CD14-positive monocyte (primary cell): ENCODE data around the gene ETV2. TPM values are rescaled to one million over a fixed set of nuclear protein-coding genes. Genes with fewer than 3 reads are reported as not detected.

ENCODE experiments used
- DNase-seq, 3 donors: peaks; one replicate each; pipeline ENCODE4 v3.0.0-alpha.2; 2011 to 2022
- H2AFZ ChIP-seq: 2 replicates; pipeline ENCODE4 v1.6.0; 2012; ENCODE audit warnings: mild to moderate bottlenecking, low read depth, low read length, inconsistent platforms; ENCODE audit not compliant: insufficient read depth, poor library complexity, severe bottlenecking
- H3K27ac ChIP-seq, 2 donors: 1 replicate in 1 of 2; 2 replicates in 1 of 2; pipeline ENCODE4 v1.5.1; 2012 to 2013; ENCODE audit warnings: low read length in 2 of 2, control low read depth in 1 of 2, inconsistent platforms in 1 of 2, low read depth in 1 of 2, mild to moderate bottlenecking in 1 of 2
- H3K27me3 ChIP-seq, 2 donors: one replicate each; pipeline versions ENCODE4 v1.6.0 to v1.6.1; 2011 to 2013; ENCODE audit warnings: low read length in 2 of 2; ENCODE audit not compliant: control insufficient read depth in 2 of 2, insufficient read depth in 2 of 2
- H3K36me3 ChIP-seq, 2 donors: replicated peaks in 1 of 2; 1 replicate in 1 of 2; 2 replicates in 1 of 2; pipeline versions ENCODE4 v1.5.1 to v1.6.1; 2012 to 2013; ENCODE audit warnings: low read length in 2 of 2, control low read depth in 1 of 2, inconsistent platforms in 1 of 2, mild to moderate bottlenecking in 1 of 2; ENCODE audit not compliant: insufficient read depth in 2 of 2, control insufficient read depth in 1 of 2
- H3K4me1 ChIP-seq, 2 donors: 1 replicate in 1 of 2; 2 replicates in 1 of 2; pipeline versions ENCODE4 v1.5.1 to v1.6.1; 2012 to 2013; ENCODE audit warnings: low read length in 2 of 2, control low read depth in 1 of 2, inconsistent platforms in 1 of 2, mild to moderate bottlenecking in 1 of 2, moderate library complexity in 1 of 2; ENCODE audit not compliant: insufficient read depth in 2 of 2, control insufficient read depth in 1 of 2
- H3K4me2 ChIP-seq: replicated peaks from 2 replicates; pipeline ENCODE3; 2012; ENCODE audit warnings: low read length, moderate library complexity, mild to moderate bottlenecking; ENCODE audit not compliant: poor library complexity, severe bottlenecking; ENCODE audit errors: extremely low read depth
- H3K4me3 ChIP-seq, 3 experiments: fragments of 200-600 bp in 1 of 3; sonication (generic) in 1 of 3; replicated peaks in 1 of 3; 1 replicate in 2 of 3; 2 replicates in 1 of 3; pipeline ENCODE4 v1.5.1; 2011 to 2013; ENCODE audit warnings: low read length in 3 of 3, mild to moderate bottlenecking in 3 of 3, control low read depth in 2 of 3, low read depth in 2 of 3, inconsistent platforms in 1 of 3, moderate library complexity in 1 of 3
- H3K79me2 ChIP-seq: 2 replicates; pipeline ENCODE4 v1.6.0; 2012; ENCODE audit warnings: mild to moderate bottlenecking, control low read depth, inconsistent platforms, low read length, moderate library complexity; ENCODE audit not compliant: insufficient read depth
- H3K9ac ChIP-seq: 2 replicates; pipeline ENCODE4 v1.6.0; 2017; ENCODE audit warnings: low read length, mild to moderate bottlenecking; ENCODE audit not compliant: insufficient read depth, poor library complexity, severe bottlenecking
- H3K9me3 ChIP-seq, 2 donors: replicated peaks in 1 of 2; 1 replicate in 1 of 2; 2 replicates in 1 of 2; pipeline versions ENCODE4 v1.5.1 to v1.6.1; 2012 to 2013; ENCODE audit warnings: low read length in 2 of 2, control low read depth in 1 of 2; ENCODE audit not compliant: control insufficient read depth in 1 of 2, insufficient read depth in 1 of 2
- H4K20me1 ChIP-seq: 2 replicates; pipeline ENCODE4 v1.6.0; 2012; ENCODE audit warnings: mild to moderate bottlenecking, low read length, control low read depth, moderate library complexity; ENCODE audit not compliant: insufficient read depth
- H3K27ac Mint-ChIP-seq, 7 donors: one replicate each; pipeline ENCODE4 v1.8.0; 2020; ENCODE audit warnings: mild to moderate bottlenecking in 7 of 7, mixed read lengths in 7 of 7, moderate library complexity in 6 of 7, inconsistent platforms in 2 of 7
- H3K27me3 Mint-ChIP-seq, 3 donors: one replicate each; pipeline ENCODE4 v1.8.0; 2021 to 2022; ENCODE audit warnings: low read depth in 3 of 3, mild to moderate bottlenecking in 3 of 3, mixed read lengths in 3 of 3, moderate library complexity in 3 of 3, inconsistent platforms in 1 of 3
- H3K36me3 Mint-ChIP-seq, 2 donors: one replicate each; pipeline ENCODE4 v1.8.0; 2020; ENCODE audit warnings: mixed read lengths in 2 of 2, inconsistent platforms in 1 of 2, mild to moderate bottlenecking in 1 of 2
- H3K4me1 Mint-ChIP-seq: one replicate; pipeline ENCODE4 v1.8.0; 2020; ENCODE audit warnings: mild to moderate bottlenecking, mixed read lengths
- H3K4me3 Mint-ChIP-seq, 2 donors: one replicate each; pipeline ENCODE4 v1.8.0; 2020; ENCODE audit warnings: mild to moderate bottlenecking in 2 of 2, mixed read lengths in 2 of 2, moderate library complexity in 1 of 2
- H3K9me3 Mint-ChIP-seq, 7 donors: one replicate each; pipeline ENCODE4 v1.8.0; 2020 to 2022; ENCODE audit warnings: mixed read lengths in 7 of 7, mild to moderate bottlenecking in 6 of 7, moderate library complexity in 6 of 7, inconsistent platforms in 2 of 7
- WGBS: methylation state at CpG from one replicate; pipeline ENCODE4 v1.1.5; 2013; ENCODE audit warnings: missing lambda C conversion rate; ENCODE audit not compliant: insufficient coverage; 5-methylcytosine and 5-hydroxymethylcytosine counted together
- intact Hi-C, 2 donors: fragments of 100-400 bp; cut with micrococcal nuclease; formaldehyde crosslinking; loops; one replicate each; pipeline versions ENCODE4 v1.15.0 to v1.15.1; 2023
- polyA plus RNA-seq, 3 donors: library from polyadenylated mRNA; depleted of rRNA in 1 of 3; unstranded in 2 of 3; stranded (reverse) in 1 of 3; fragments of 300-500 nt in 2 of 3; fragments of >200 nt in 1 of 3; fragmentation: Illumina TruSeq in 2 of 3; gene quantifications; 1 replicate in 2 of 3; 2 replicates in 1 of 3; pipeline ENCODE4 v1.2.3, GENCODE V29; 2012 to 2021
- TF ChIP-seq, protein P1 (sequence below): fragments of 200-600 bp; IDR thresholded peaks from one replicate; pipeline ENCODE4 v1.8.0; 2022; ENCODE audit warnings: antibody characterized with exemption, mild to moderate bottlenecking

ETV2 gene
- polyA plus RNA-seq, 3 donors = 0.17 to 0.93 (median 0.82) TPM

DNA sequence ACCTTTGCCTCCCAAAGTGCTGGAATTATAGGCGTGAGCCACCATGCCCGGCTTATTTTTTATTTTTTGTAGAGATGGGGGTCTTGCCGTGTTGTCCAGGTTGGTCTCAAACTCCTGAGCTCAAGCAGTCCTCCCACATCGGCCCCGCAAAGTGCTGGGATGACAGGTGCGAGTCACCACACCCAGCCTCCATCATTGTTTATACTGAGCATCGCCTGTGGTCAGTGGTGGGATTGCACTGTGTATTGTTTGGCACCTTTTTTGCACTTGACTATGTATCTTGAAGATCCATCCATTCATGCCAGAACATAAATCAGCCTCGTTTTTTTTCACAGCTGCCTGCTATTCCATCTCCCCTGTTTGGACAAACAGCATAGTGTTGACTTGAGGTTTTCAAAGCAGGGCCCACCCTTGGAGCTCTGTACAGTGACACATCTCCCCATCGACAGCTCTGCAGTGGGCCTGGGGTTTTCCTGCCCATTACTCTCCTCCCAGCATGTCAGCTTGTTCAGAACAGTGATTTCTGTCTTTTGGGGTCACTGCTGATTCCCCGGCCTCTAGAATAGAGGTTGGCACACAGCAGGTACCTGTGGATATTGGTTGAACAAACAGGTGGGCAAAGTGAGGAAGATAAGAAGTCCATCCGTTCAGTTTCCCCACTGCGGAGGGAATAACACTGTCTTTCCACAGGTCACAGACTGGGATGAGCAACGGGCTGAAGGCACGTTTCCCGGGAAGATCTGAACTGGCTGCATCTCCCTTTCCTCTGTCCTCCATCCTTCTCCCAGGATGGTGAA is 16.6 kb downstream of the ETV2 start:
- Histone ChIP-seq H3K36me3 (peaks cover 72 to 79% of the 10 kb centered on the region in 2 donors), H3K9me3 (no peaks in the 10 kb centered on the region), H3K4me3 (no peak overlapping the region), H3K27ac (no peak overlapping the region), H2AFZ (no peak overlapping the region), H3K4me1 (no peaks in the 10 kb centered on the region), H3K27me3 (no peaks in the 10 kb centered on the region), H3K4me2 (no peak overlapping the region), H3K9ac (no peak overlapping the region), H3K79me2 (no peaks in the 10 kb centered on the region), H4K20me1 (peaks cover 44% of the 10 kb centered on the region)
- no peak for DNase-seq
- TF ChIP-seq, protein P1, sequence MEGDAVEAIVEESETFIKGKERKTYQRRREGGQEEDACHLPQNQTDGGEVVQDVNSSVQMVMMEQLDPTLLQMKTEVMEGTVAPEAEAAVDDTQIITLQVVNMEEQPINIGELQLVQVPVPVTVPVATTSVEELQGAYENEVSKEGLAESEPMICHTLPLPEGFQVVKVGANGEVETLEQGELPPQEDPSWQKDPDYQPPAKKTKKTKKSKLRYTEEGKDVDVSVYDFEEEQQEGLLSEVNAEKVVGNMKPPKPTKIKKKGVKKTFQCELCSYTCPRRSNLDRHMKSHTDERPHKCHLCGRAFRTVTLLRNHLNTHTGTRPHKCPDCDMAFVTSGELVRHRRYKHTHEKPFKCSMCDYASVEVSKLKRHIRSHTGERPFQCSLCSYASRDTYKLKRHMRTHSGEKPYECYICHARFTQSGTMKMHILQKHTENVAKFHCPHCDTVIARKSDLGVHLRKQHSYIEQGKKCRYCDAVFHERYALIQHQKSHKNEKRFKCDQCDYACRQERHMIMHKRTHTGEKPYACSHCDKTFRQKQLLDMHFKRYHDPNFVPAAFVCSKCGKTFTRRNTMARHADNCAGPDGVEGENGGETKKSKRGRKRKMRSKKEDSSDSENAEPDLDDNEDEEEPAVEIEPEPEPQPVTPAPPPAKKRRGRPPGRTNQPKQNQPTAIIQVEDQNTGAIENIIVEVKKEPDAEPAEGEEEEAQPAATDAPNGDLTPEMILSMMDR = no peak
- Mint-ChIP-seq H3K27me3 (peaks cover 0 to 6% (median 0%) of the 10 kb centered on the region in 3 donors), H3K36me3 (peaks cover 51 to 68% of the 10 kb centered on the region in 2 donors), H3K4me3 (no peak overlapping the region), H3K27ac (no peak overlapping the region), H3K9me3 (peaks cover 0 to 1% (median 0%) of the 10 kb centered on the region in 7 donors), H3K4me1 (no peaks in the 10 kb centered on the region)
- intact Hi-C loops = no loop called here
- 93% methylated on average over 9 of the region's 15 CpGs for WGBS

DNA sequence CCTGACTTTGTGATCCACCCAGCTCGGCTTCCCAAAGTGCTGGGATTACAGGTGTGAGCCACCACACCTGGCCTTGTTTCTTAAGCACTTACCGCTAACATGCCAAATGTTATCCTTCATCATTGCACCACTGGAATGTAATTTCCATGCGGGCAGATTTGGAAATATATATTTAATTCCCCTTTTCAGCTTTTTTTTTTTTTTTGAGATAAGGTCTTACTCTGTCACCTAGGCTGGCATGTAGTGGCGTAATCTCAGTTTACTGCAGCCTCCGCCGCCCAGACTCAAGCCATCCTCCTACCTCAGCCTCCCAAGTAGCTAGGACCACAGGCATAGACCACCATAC is 20.4 kb downstream of the ETV2 start:
- Histone ChIP-seq H3K79me2 (no peaks in the 10 kb centered on the region), H3K36me3 (peaks cover 56 to 57% of the 10 kb centered on the region in 2 donors), H3K9me3 (no peaks in the 10 kb centered on the region), H3K27ac (no peak overlapping the region), H2AFZ (no peak overlapping the region), H3K27me3 (no peaks in the 10 kb centered on the region), H3K4me2 (no peak overlapping the region), H4K20me1 (peaks cover 15% of the 10 kb centered on the region), H3K9ac (no peak overlapping the region), H3K4me1 (no peaks in the 10 kb centered on the region), H3K4me3 (no peak overlapping the region)
- no CpG with 5 or more reads among the region's 6 CpGs for WGBS
- Mint-ChIP-seq H3K27ac (no peak overlapping the region), H3K4me3 (no peak overlapping the region), H3K36me3 (peaks cover 29 to 31% of the 10 kb centered on the region in 2 donors), H3K27me3 (peaks cover 0 to 4% (median under 1%) of the 10 kb centered on the region in 3 donors), H3K9me3 (peaks cover 0 to 1% (median 0%) of the 10 kb centered on the region in 7 donors), H3K4me1 (no peaks in the 10 kb centered on the region)
- intact Hi-C loops = no loop called here
- TF ChIP-seq, protein P1 = no peak
- no peak for DNase-seq
